Measurements from ENCODE around the gene RNF38.
"Not testable (repeated sequence)": the region's sequence is repeated elsewhere in the genome, so short reads cannot be mapped to it uniquely, and the experiment has no call there.

Gene RNF38

DNA sequence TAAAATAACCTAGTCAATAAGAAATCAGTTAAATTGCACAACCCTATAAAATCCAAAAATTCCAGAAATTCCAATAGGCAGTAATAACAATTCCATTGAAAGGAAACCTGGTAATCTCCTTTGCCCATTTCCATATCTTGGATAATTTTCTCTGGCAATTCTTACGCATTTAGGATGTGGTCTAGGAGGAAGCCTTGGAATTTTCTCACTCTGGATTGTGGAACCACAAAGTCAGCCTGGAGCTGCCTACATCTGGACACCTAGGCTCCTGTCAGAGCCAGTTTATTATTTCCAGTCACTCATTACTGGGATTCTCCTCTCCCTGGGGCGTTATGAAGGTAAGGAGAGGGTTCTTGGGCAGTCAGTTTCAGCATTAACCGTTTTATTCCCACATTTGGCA is 101.5 kb downstream of the RNF38 start:
- no peak overlapping the region for H3K4me3 ChIP-seq (ENCODE audit: low read depth, low read length)
- no peak for DNase-seq (ENCODE audit: low read depth)
- no peak for TF ChIP-seq CTCF (IDR thresholded peaks at IDR 0.05; ENCODE audit: insufficient read depth, low read depth, low read length, missing control alignments)

GRCh38 chr9:36297798-36298197 is 102.3 kb downstream of the RNF38 start:
- H3K4me3 ChIP-seq (ENCODE audit: low read depth, low read length), result no peak overlapping the region
- DNase-seq (ENCODE audit: low read depth), result no peak
- TF ChIP-seq CTCF (IDR thresholded peaks at IDR 0.05; ENCODE audit: insufficient read depth, low read depth, low read length, missing control alignments), result no peak

- not testable (repeated sequence) for H3K4me3 ChIP-seq (ENCODE audit: low read depth, low read length); DNase-seq (ENCODE audit: low read depth)
These were observed 105.1 kb downstream of the RNF38 start for GRCh38 chr9:36294996-36295395.

GRCh38 chr9:36293918-36294317 is 106.2 kb downstream of the RNF38 start:
- no peak for TF ChIP-seq CTCF (IDR thresholded peaks at IDR 0.05; ENCODE audit: insufficient read depth, low read depth, low read length, missing control alignments)
- DNase-seq (ENCODE audit: low read depth), result no peak
- H3K4me3 ChIP-seq (ENCODE audit: low read depth, low read length), result no peak overlapping the region

DNA sequence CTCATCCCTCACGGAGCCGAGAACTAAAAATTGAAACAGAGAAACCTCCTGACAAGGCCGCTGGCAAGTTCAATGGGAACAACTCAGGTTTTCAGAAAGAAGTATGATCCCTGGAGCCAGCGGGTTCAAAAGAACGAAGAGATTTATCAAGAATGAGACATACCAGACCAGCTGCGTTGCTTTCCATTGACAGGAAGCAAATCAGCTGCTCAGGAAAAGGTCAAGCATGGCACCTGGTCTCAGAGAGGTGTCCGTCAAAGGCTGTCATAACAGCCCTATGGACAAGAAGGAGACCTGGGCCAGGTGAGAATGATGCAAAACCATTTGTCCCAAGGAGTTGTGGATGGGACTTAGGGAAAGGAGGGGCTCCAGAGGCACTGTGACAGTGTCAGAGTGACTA is 106.9 kb downstream of the RNF38 start:
- H3K4me3 ChIP-seq (ENCODE audit: low read depth, low read length), result no peak overlapping the region
- no peak for DNase-seq (ENCODE audit: low read depth)
- no peak for TF ChIP-seq CTCF (IDR thresholded peaks at IDR 0.05; ENCODE audit: insufficient read depth, low read depth, low read length, missing control alignments)

DNA sequence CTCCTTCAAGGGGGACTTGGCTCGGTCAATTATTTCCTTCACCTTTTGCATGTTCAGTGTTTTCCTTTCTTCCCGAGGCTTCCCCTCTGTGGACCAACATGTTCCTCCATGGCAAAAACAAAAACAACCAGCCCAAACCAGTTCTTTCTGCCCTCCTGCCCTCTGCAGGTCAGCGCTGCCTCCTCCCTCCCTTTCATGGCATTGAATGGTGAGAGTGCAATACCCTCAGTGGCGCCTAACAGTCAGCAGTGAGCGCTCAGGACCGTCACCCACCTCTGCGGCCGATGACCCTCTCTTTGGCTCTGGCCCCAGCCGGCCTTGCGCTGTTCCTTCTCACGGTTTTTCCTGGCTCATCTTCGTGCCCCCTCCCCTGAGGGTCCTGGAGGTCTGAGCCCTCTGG is 107.4 kb downstream of the RNF38 start:
- no peak for TF ChIP-seq CTCF (IDR thresholded peaks at IDR 0.05; ENCODE audit: insufficient read depth, low read depth, low read length, missing control alignments)
- no peak for DNase-seq (ENCODE audit: low read depth)
- H3K4me3 ChIP-seq (ENCODE audit: low read depth, low read length), result no peak overlapping the region

- no peak for TF ChIP-seq CTCF (IDR thresholded peaks at IDR 0.05; ENCODE audit: insufficient read depth, low read depth, low read length, missing control alignments)
- H3K4me3 ChIP-seq (ENCODE audit: low read depth, low read length), result no peak overlapping the region
- DNase-seq (ENCODE audit: low read depth), result no peak
These were observed 109.1 kb downstream of the RNF38 start for GRCh38 chr9:36290996-36291395.

Data from GM12865 (cell line).